GM23338 (cell line): Measurements from ENCODE around the gene ADSL. TPM values are rescaled to one million over a fixed set of nuclear protein-coding genes. Genes with fewer than 3 reads are reported as not detected.

Experiments used
- ATAC-seq: fragments of 200-7000 bp; cut with Tn5 transposase; 3 replicates; pipeline ENCODE4 v1.9.1; 2020
- DNase-seq: peaks from one replicate; pipeline ENCODE4 v3.0.0-alpha.2; 2015; ENCODE audit warnings: low spot score
- H2AFZ ChIP-seq: fragments of 200-600 bp; sonication (generic); 2 replicates; pipeline ENCODE4 v1.8.0; 2016; ENCODE audit warnings: antibody characterized with exemption, mild to moderate bottlenecking, moderate library complexity
- H3F3A ChIP-seq: fragments of 200-600 bp; sonication (generic); replicated peaks from 2 replicates; pipeline ENCODE4 v1.8.0; 2017; ENCODE audit warnings: antibody characterized with exemption, mixed run types, low read depth
- H3K27ac ChIP-seq: fragments of 200-600 bp; sonication (generic); 2 replicates; pipeline ENCODE4 v1.6.1; 2016; ENCODE audit warnings: low read depth
- H3K27me3 ChIP-seq: fragments of 200-600 bp; sonication (generic); 2 replicates; pipeline ENCODE4 v1.8.0; 2016; ENCODE audit warnings: mild to moderate bottlenecking, mixed run types, moderate library complexity; ENCODE audit not compliant: insufficient read depth
- H3K36me3 ChIP-seq: fragments of 200-600 bp; sonication (generic); 2 replicates; pipeline ENCODE4 v1.8.0; 2016; ENCODE audit warnings: mild to moderate bottlenecking; ENCODE audit not compliant: insufficient read depth
- H3K4me1 ChIP-seq: fragments of 200-600 bp; sonication (generic); 2 replicates; pipeline ENCODE4 v1.8.0; 2016; ENCODE audit warnings: mild to moderate bottlenecking, moderate library complexity; ENCODE audit not compliant: insufficient read depth
- H3K4me2 ChIP-seq: fragments of 200-600 bp; sonication (generic); 2 replicates; pipeline ENCODE4 v1.7.1; 2017; ENCODE audit warnings: mixed run types
- H3K4me3 ChIP-seq: fragments of 200-600 bp; sonication (generic); 2 replicates; pipeline ENCODE4 v1.6.1; 2016; ENCODE audit warnings: mixed run types
- H3K79me2 ChIP-seq: fragments of 200-600 bp; sonication (generic); replicated peaks from 2 replicates; pipeline ENCODE4 v1.8.0; 2017; ENCODE audit warnings: mild to moderate bottlenecking; ENCODE audit not compliant: insufficient read depth
- H3K9me2 ChIP-seq: fragments of 200-600 bp; sonication (generic); 2 replicates; pipeline ENCODE4 v1.8.0; 2017; ENCODE audit not compliant: insufficient read depth
- H4K20me1 ChIP-seq: fragments of 200-600 bp; sonication (generic); replicated peaks from 2 replicates; pipeline ENCODE4 v1.8.0; 2017; ENCODE audit warnings: mild to moderate bottlenecking; ENCODE audit not compliant: insufficient read depth
- H3K27ac Mint-ChIP-seq: 2 replicates; pipeline ENCODE4 v1.8.0; 2020; ENCODE audit warnings: inconsistent platforms, mild to moderate bottlenecking, moderate library complexity, mixed read lengths
- H3K27me3 Mint-ChIP-seq: 3 replicates; pipeline ENCODE4 v1.8.0; 2022; ENCODE audit warnings: low read depth, mild to moderate bottlenecking, moderate library complexity, mixed read lengths, inconsistent platforms; ENCODE audit not compliant: insufficient read depth, poor library complexity
- H3K36me3 Mint-ChIP-seq: 3 replicates; pipeline ENCODE4 v1.8.0; 2021; ENCODE audit warnings: low read depth, mild to moderate bottlenecking, inconsistent platforms, moderate library complexity, mixed read lengths
- H3K4me1 Mint-ChIP-seq: 3 replicates; pipeline ENCODE4 v1.8.0; 2020; ENCODE audit warnings: mild to moderate bottlenecking, inconsistent platforms, mixed read lengths
- H3K4me3 Mint-ChIP-seq: 3 replicates; pipeline ENCODE4 v1.8.0; 2021; ENCODE audit warnings: moderate library complexity, mild to moderate bottlenecking, inconsistent platforms, mixed read lengths
- H3K9me3 Mint-ChIP-seq: 3 replicates; pipeline ENCODE4 v1.8.0; 2020; ENCODE audit warnings: moderate library complexity, mild to moderate bottlenecking, inconsistent platforms, mixed read lengths
- CREB1 ChIP-seq: fragments of 250-450 bp; sonication (Bioruptor Pico); IDR thresholded peaks from 2 replicates; pipeline ENCODE4 v1.5.0; 2020; ENCODE audit warnings: low read depth, mild to moderate bottlenecking, moderate library complexity
- CTCF ChIP-seq, 2 experiments: fragments of 200-600 bp in 1 of 2; sonication (generic) in 1 of 2; conservative IDR thresholded peaks; 2 replicates each; pipeline versions ENCODE4 v1.5.1 to v1.6.1; 2016 to 2017; ENCODE audit warnings: antibody characterized with exemption in 2 of 2, low read depth in 2 of 2, mild to moderate bottlenecking in 2 of 2, moderate library complexity in 1 of 2
- ETS1 ChIP-seq: IDR thresholded peaks from 2 replicates; pipeline ENCODE4 v1.6.1; 2016; ENCODE audit warnings: antibody characterized with exemption
- EZH2 ChIP-seq: fragments of 200-600 bp; sonication (generic); IDR thresholded peaks from one replicate; pipeline ENCODE4 v1.8.0; 2017; ENCODE audit warnings: antibody characterized with exemption, mild to moderate bottlenecking, low read depth; ENCODE audit not compliant: unreplicated experiment
- EZH2phosphoT487 ChIP-seq: fragments of 200-600 bp; sonication (generic); IDR thresholded peaks from one replicate; pipeline ENCODE4 v1.8.1; 2018; ENCODE audit warnings: antibody characterized with exemption; ENCODE audit not compliant: unreplicated experiment
- JUNB ChIP-seq: IDR thresholded peaks from one replicate; pipeline ENCODE4 v1.6.1; 2016; ENCODE audit warnings: antibody characterized with exemption; ENCODE audit not compliant: unreplicated experiment
- NANOG ChIP-seq: IDR thresholded peaks from 2 replicates; pipeline ENCODE4 v1.6.1; 2016; ENCODE audit warnings: antibody characterized with exemption, borderline replicate concordance
- POLR2AphosphoS5 ChIP-seq: IDR thresholded peaks from 2 replicates; pipeline ENCODE4 v1.6.1; 2016; ENCODE audit warnings: antibody characterized with exemption, low read depth
- STAT1 ChIP-seq: IDR thresholded peaks from one replicate; pipeline ENCODE4 v1.6.1; 2016; ENCODE audit warnings: antibody characterized with exemption; ENCODE audit not compliant: unreplicated experiment
- ZNF114 ChIP-seq: fragments of 250-450 bp; sonication (Bioruptor Pico); IDR thresholded peaks from 2 replicates; pipeline ENCODE4 v1.5.0; 2020; ENCODE audit warnings: mild to moderate bottlenecking, moderate library complexity
- ZNF331 ChIP-seq: fragments of 250-450 bp; sonication (Bioruptor Pico); IDR thresholded peaks from 2 replicates; pipeline ENCODE4 v1.5.0; 2020; ENCODE audit warnings: low read depth, mild to moderate bottlenecking, moderate library complexity
- ZNF462 ChIP-seq: fragments of 250-450 bp; sonication (Bioruptor Pico); IDR thresholded peaks from 2 replicates; pipeline ENCODE4 v1.5.0; 2020; ENCODE audit warnings: mild to moderate bottlenecking, moderate library complexity
- polyA plus RNA-seq: library from polyadenylated mRNA; unstranded; fragments of >200 nt; fragmentation: Nextera tagmentation; extraction: Ambion mirVana; gene quantifications from 2 replicates; pipeline ENCODE4 v1.2.1, GENCODE V29; 2016
- total RNA-seq: library from RNA; depleted of rRNA; stranded (reverse); fragments of >200 nt; shearing (Covaris generic); gene quantifications from 2 replicates; pipeline ENCODE4 v1.2.3, GENCODE V29; 2014
- TF ChIP-seq, protein P1 (sequence below): IDR thresholded peaks from one replicate; pipeline ENCODE4 v1.6.1; 2018; ENCODE audit warnings: antibody characterized with exemption; ENCODE audit not compliant: unreplicated experiment

The ADSL gene
- total and polyA plus RNA-seq, 2 experiments from 2014 or later: 120 to 232 TPM

DNA sequence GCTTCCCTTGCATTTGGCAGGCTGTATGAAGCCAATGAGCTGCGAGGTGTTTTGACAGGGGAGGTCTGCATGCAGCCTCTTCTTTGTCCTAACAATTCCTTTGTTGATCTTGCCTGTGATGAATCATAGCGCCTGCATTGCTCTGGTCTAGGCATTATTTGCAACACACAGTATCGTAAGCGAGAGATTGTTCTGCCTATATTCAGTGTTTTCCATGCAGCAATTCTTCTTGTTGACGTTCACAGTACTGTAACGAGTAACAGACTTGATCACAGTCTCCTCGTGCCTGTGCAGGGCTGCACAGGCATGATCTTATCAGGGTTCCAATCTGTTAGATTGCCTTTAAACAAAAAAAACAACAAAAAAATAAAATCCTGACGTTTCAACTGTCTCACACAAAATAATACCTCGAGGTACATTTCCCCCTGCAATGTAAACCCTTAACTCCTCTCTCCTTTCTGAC is 13.9 kb upstream of the ADSL start:
- H3K27ac ChIP-seq: no peak overlapping the region
- no peaks in the 10 kb centered on the region for H3K9me2 ChIP-seq
- H3K36me3 Mint-ChIP-seq: peaks cover 8% of the 10 kb centered on the region; the same call in 2 of the 3 replicates
- peaks cover 8% of the 10 kb centered on the region; the same call in 1 of the 2 replicates for H3F3A ChIP-seq
- no peak overlapping the region for H2AFZ ChIP-seq
- 0 out of 2 replicates have a peak, but pooled peaks cover 4% of the 10 kb centered on the region for H4K20me1 ChIP-seq
- H3K4me3 ChIP-seq: no peak overlapping the region
- H3K36me3 ChIP-seq: no peaks in the 10 kb centered on the region
- peaks cover 42% of the 10 kb centered on the region for H3K4me1 ChIP-seq
- no peaks in the 10 kb centered on the region for H3K79me2 ChIP-seq
- ATAC-seq (peak; percentile 30), DNase-seq (no peak)
- H3K9me3 Mint-ChIP-seq: no peaks in the 10 kb centered on the region
- H3K27me3 ChIP-seq: no peaks in the 10 kb centered on the region
- H3K4me3 Mint-ChIP-seq: no peak overlapping the region; the same call in 2 of the 3 replicates
- TF ChIP-seq, protein P1, sequence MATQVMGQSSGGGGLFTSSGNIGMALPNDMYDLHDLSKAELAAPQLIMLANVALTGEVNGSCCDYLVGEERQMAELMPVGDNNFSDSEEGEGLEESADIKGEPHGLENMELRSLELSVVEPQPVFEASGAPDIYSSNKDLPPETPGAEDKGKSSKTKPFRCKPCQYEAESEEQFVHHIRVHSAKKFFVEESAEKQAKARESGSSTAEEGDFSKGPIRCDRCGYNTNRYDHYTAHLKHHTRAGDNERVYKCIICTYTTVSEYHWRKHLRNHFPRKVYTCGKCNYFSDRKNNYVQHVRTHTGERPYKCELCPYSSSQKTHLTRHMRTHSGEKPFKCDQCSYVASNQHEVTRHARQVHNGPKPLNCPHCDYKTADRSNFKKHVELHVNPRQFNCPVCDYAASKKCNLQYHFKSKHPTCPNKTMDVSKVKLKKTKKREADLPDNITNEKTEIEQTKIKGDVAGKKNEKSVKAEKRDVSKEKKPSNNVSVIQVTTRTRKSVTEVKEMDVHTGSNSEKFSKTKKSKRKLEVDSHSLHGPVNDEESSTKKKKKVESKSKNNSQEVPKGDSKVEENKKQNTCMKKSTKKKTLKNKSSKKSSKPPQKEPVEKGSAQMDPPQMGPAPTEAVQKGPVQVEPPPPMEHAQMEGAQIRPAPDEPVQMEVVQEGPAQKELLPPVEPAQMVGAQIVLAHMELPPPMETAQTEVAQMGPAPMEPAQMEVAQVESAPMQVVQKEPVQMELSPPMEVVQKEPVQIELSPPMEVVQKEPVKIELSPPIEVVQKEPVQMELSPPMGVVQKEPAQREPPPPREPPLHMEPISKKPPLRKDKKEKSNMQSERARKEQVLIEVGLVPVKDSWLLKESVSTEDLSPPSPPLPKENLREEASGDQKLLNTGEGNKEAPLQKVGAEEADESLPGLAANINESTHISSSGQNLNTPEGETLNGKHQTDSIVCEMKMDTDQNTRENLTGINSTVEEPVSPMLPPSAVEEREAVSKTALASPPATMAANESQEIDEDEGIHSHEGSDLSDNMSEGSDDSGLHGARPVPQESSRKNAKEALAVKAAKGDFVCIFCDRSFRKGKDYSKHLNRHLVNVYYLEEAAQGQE: no peak
- TF ChIP-seq CTCF (conservative IDR thresholded peaks at IDR 0.05; ENCODE audit: low read depth in 2 of 2): no peak
- no peak for TF ChIP-seq ZNF462
- no peak for TF ChIP-seq ZNF114 (CRISPR knock-in tag)
- no peak for TF ChIP-seq ZNF331 (CRISPR knock-in tag)
- TF ChIP-seq CREB1 (CRISPR knock-in tag): no peak
- no peak for TF ChIP-seq POLR2AphosphoS5
- TF ChIP-seq EZH2: no peak
- TF ChIP-seq NANOG: no peak
- TF ChIP-seq JUNB: no peak
- no peak for TF ChIP-seq EZH2phosphoT487
- no peak for TF ChIP-seq ETS1
- no peak for TF ChIP-seq STAT1
- H3K4me1 Mint-ChIP-seq: peaks cover 63% of the 10 kb centered on the region
- 0 out of 2 replicates have a peak overlapping the region, but pooled peaks have one; percentile 16 for H3K27ac Mint-ChIP-seq
- H3K27me3 Mint-ChIP-seq: peaks cover 2% of the 10 kb centered on the region
- H3K4me2 ChIP-seq: no peak overlapping the region
